ENCODE results near the gene IFNE. TPM values are rescaled to one million over a fixed set of nuclear protein-coding genes. Genes with fewer than 3 reads are reported as not detected.
A peak's percentile ranks its signal among the peaks of the same experiment; 100 is the strongest.

Gene IFNE
- polyA plus RNA-seq, 2 of the 4 experiments (the other 2 are of a cell fraction), result 2.5 to 3.1 TPM

- H3K9me3 ChIP-seq, result no peaks in the 10 kb centered on the region
- peaks cover 8% of the 10 kb centered on the region; the same call in 1 of the 3 replicates for H3K4me1 ChIP-seq
- ChIA-PET CTCF (interaction anchor here (0.9 to 1.4 kb wide), 2 partner anchors 20 to 218 kb away, joined by 4 to 5 read pairs; no protein-coding TSS in a partner anchor), POLR2A (no interaction called here)
- no peak overlapping the region for H3K4me3 ChIP-seq
- FAIRE-seq (no peak), DNase-seq (ENCODE audit: low read depth in 1 of 2, low spot score in 1 of 2) (no peak), ATAC-seq (no peak)
- H3K27ac ChIP-seq, result no peak overlapping the region
- no peak overlapping the region for H3K4me2 ChIP-seq
- no peak for TF ChIP-seq ZNF302 (CRISPR knock-in tag; IDR thresholded peaks at IDR 0.05)
- TF ChIP-seq POLR2A (IDR thresholded peaks at IDR 0.05; ENCODE audit: low read length), result no peak
- no peak for TF ChIP-seq FOSB (CRISPR knock-in tag; IDR thresholded peaks at IDR 0.05)
- no peak for TF ChIP-seq CBX2 (IDR thresholded peaks at IDR 0.05; ENCODE audit: borderline replicate concordance, low read depth)
- no peak for TF ChIP-seq GATA3 (IDR thresholded peaks at IDR 0.05; ENCODE audit: borderline replicate concordance)
- no peak for TF ChIP-seq HDAC2 (IDR thresholded peaks at IDR 0.05)
- TF ChIP-seq HOXB13 (CRISPR knock-in tag; IDR thresholded peaks at IDR 0.05; ENCODE audit: low read depth), result no peak
- no peak for TF ChIP-seq CHD2 (IDR thresholded peaks at IDR 0.05; ENCODE audit: low read length, partially characterized antibody)
- TF ChIP-seq ZSCAN20 (CRISPR knock-in tag; IDR thresholded peaks at IDR 0.05), result no peak
- WGBS (ENCODE audit: missing lambda C conversion rate), result 95% methylated on average over 2 of the region's 2 CpGs
Measured at GRCh38 chr9:21454149-21454548, 28.0 kb downstream of the IFNE start.

GRCh38 chr9:21452681-21453080 lies 29.4 kb downstream of the IFNE start:
- ChIA-PET POLR2A (no interaction called here), CTCF (interaction anchor here (1.1 kb wide), 1 partner anchor 17 kb away, joined by 3 read pairs; no protein-coding TSS in a partner anchor)
- Histone ChIP-seq H3K4me1 (peaks cover 8% of the 10 kb centered on the region; the same call in 1 of the 3 replicates), H3K27ac (no peak overlapping the region), H3K9me3 (no peaks in the 10 kb centered on the region), H3K4me3 (no peak overlapping the region), H3K4me2 (no peak overlapping the region)
- WGBS (ENCODE audit: missing lambda C conversion rate), result 86% methylated on average over 4 of the region's 4 CpGs
- no peak for FAIRE-seq
- no peak for TF ChIP-seq CBX8 (IDR thresholded peaks at IDR 0.05)
- TF ChIP-seq SMC3 (IDR thresholded peaks at IDR 0.05), result no peak
- TF ChIP-seq CEBPB (IDR thresholded peaks at IDR 0.05), result no peak
- no peak for TF ChIP-seq ZC3H11A (IDR thresholded peaks at IDR 0.05)
- TF ChIP-seq TP53 (CRISPR knock-in tag; IDR thresholded peaks at IDR 0.05), result no peak
- TF ChIP-seq KDM5A (IDR thresholded peaks at IDR 0.05), result no peak
- TF ChIP-seq EHF (CRISPR knock-in tag; IDR thresholded peaks at IDR 0.05), result no peak
- no peak for TF ChIP-seq EHMT2 (IDR thresholded peaks at IDR 0.05; ENCODE audit: low read depth)
- TF ChIP-seq CBX2 (IDR thresholded peaks at IDR 0.05; ENCODE audit: borderline replicate concordance, low read depth), result no peak
- TF ChIP-seq ESRRA (IDR thresholded peaks at IDR 0.05; ENCODE audit: borderline replicate concordance, low read length), result no peak
- no peak for TF ChIP-seq RAD21 (conservative IDR thresholded peaks at IDR 0.05 in 1 of 2, IDR thresholded peaks at IDR 0.05 in 1 of 2)
- TF ChIP-seq RARB (CRISPR knock-in tag; IDR thresholded peaks at IDR 0.05), result no peak
- no peak for TF ChIP-seq HOXA7 (CRISPR knock-in tag; IDR thresholded peaks at IDR 0.05)
- no peak for TF ChIP-seq GATA3 (IDR thresholded peaks at IDR 0.05; ENCODE audit: borderline replicate concordance)
- TF ChIP-seq PHF8 (IDR thresholded peaks at IDR 0.05; ENCODE audit: borderline replicate concordance, low read depth), result no peak
- no peak for TF ChIP-seq EP300 (IDR thresholded peaks at IDR 0.05)
- no peak for TF ChIP-seq ATOH8 (CRISPR knock-in tag; IDR thresholded peaks at IDR 0.05; ENCODE audit: low read depth)
- ATAC-seq, result no peak
- DNase-seq (ENCODE audit: low read depth in 1 of 2, low spot score in 1 of 2), result no peak

- H3K4me2 ChIP-seq, result no peak overlapping the region
- H3K27ac ChIP-seq, result no peak overlapping the region
- ChIA-PET CTCF (no interaction called here), POLR2A (no interaction called here)
- no peak for ATAC-seq
- whole genome bisulfite sequencing (ENCODE audit: missing lambda C conversion rate), result 81% methylated on average over 4 of the region's 4 CpGs
- no peaks in the 10 kb centered on the region for H3K9me3 ChIP-seq
- H3K4me1 ChIP-seq, result peaks cover 8% of the 10 kb centered on the region; the same call in 1 of the 3 replicates
- no peak overlapping the region for H3K4me3 ChIP-seq
- FAIRE-seq, result no peak
- peak in 1 of 2 experiments; percentile 9 for DNase-seq (ENCODE audit: low read depth in 1 of 2, low spot score in 1 of 2)
- peak; percentile 46; the same call in 1 of the 2 replicates for TF ChIP-seq TP53 (CRISPR knock-in tag; IDR thresholded peaks at IDR 0.05)
- TF ChIP-seq REST (IDR thresholded peaks at IDR 0.05), result no peak
- TF ChIP-seq CBX8 (IDR thresholded peaks at IDR 0.05), result no peak
- peak; percentile 84; the same call in 1 of the 2 replicates for TF ChIP-seq ZNF302 (CRISPR knock-in tag; IDR thresholded peaks at IDR 0.05)
- TF ChIP-seq ATOH8 (CRISPR knock-in tag; IDR thresholded peaks at IDR 0.05; ENCODE audit: low read depth), result peak; percentile 81; the same call in 1 of the 2 replicates
- no peak for TF ChIP-seq MAZ (IDR thresholded peaks at IDR 0.05; ENCODE audit: borderline replicate concordance, low read depth, low read length)
- TF ChIP-seq HOXA7 (CRISPR knock-in tag; IDR thresholded peaks at IDR 0.05), result peak; percentile 73; the same call in 1 of the 2 replicates
- TF ChIP-seq HEYL (CRISPR knock-in tag; IDR thresholded peaks at IDR 0.05), result peak; percentile 82
- no peak for TF ChIP-seq EHF (CRISPR knock-in tag; IDR thresholded peaks at IDR 0.05)
Measured at GRCh38 chr9:21450733-21451394, 31.2 kb downstream of the IFNE start.
